ENCODE data around the gene MTFMT.

The MTFMT gene

GRCh38 chr15:65037309-65037708 is 7.9 kb upstream of the MTFMT start:
- TF ChIP-seq ZNF274 (IDR thresholded peaks at IDR 0.05; ENCODE audit: low read depth, low read length) (no peak), SUZ12 (IDR thresholded peaks at IDR 0.05; ENCODE audit: extremely low read depth, insufficient read depth, insufficient read length) (no peak), YY1 (IDR thresholded peaks at IDR 0.05; ENCODE audit: insufficient read depth, insufficient read length) (no peak)
- Histone ChIP-seq H3K27me3 (ENCODE audit: insufficient read depth, insufficient read length) (no peaks in the 10 kb centered on the region), H3K4me3 (ENCODE audit: insufficient read length, low read depth) (no peak overlapping the region), H3K9ac (ENCODE audit: insufficient read length, low read depth) (no peak overlapping the region), H3K4me1 (ENCODE audit: insufficient read depth, insufficient read length) (no peaks in the 10 kb centered on the region), H3K9me3 (ENCODE audit: insufficient read depth, low read length) (no peaks in the 10 kb centered on the region), H3K36me3 (ENCODE audit: insufficient read depth, insufficient read length, low read length) (no peaks in the 10 kb centered on the region)
- DNase-seq (ENCODE audit: low read depth, low spot score), result no peak

GRCh38 chr15:65034719-65035118 is 5.3 kb upstream of the MTFMT start:
- Histone ChIP-seq H3K9ac (ENCODE audit: insufficient read length, low read depth) (no peak overlapping the region), H3K4me3 (ENCODE audit: insufficient read length, low read depth) (no peak overlapping the region), H3K27me3 (ENCODE audit: insufficient read depth, insufficient read length) (no peaks in the 10 kb centered on the region), H3K4me1 (ENCODE audit: insufficient read depth, insufficient read length) (no peaks in the 10 kb centered on the region), H3K36me3 (ENCODE audit: insufficient read depth, insufficient read length, low read length) (no peaks in the 10 kb centered on the region), H3K9me3 (ENCODE audit: insufficient read depth, low read length) (no peaks in the 10 kb centered on the region)
- no peak for TF ChIP-seq SUZ12 (IDR thresholded peaks at IDR 0.05; ENCODE audit: extremely low read depth, insufficient read depth, insufficient read length)
- no peak for TF ChIP-seq YY1 (IDR thresholded peaks at IDR 0.05; ENCODE audit: insufficient read depth, insufficient read length)
- no peak for TF ChIP-seq ZNF274 (IDR thresholded peaks at IDR 0.05; ENCODE audit: low read depth, low read length)
- DNase-seq (ENCODE audit: low read depth, low spot score), result no peak

- Histone ChIP-seq H3K9me3 (ENCODE audit: insufficient read depth, low read length) (no peaks in the 10 kb centered on the region), H3K36me3 (ENCODE audit: insufficient read depth, insufficient read length, low read length) (no peaks in the 10 kb centered on the region), H3K27me3 (ENCODE audit: insufficient read depth, insufficient read length) (no peaks in the 10 kb centered on the region), H3K4me1 (ENCODE audit: insufficient read depth, insufficient read length) (no peaks in the 10 kb centered on the region), H3K4me3 (ENCODE audit: insufficient read length, low read depth) (no peak overlapping the region), H3K9ac (ENCODE audit: insufficient read length, low read depth) (no peak overlapping the region)
- TF ChIP-seq SUZ12 (IDR thresholded peaks at IDR 0.05; ENCODE audit: extremely low read depth, insufficient read depth, insufficient read length) (no peak), YY1 (IDR thresholded peaks at IDR 0.05; ENCODE audit: insufficient read depth, insufficient read length) (no peak), ZNF274 (IDR thresholded peaks at IDR 0.05; ENCODE audit: low read depth, low read length) (no peak)
- no peak for DNase-seq (ENCODE audit: low read depth, low spot score)
Observed at GRCh38 chr15:65033659-65034269, 4.3 kb upstream of the MTFMT start.

- H3K9me3 ChIP-seq (ENCODE audit: insufficient read depth, low read length), result no peaks in the 10 kb centered on the region
- H3K4me3 ChIP-seq (ENCODE audit: insufficient read length, low read depth), result no peak overlapping the region
- DNase-seq (ENCODE audit: low read depth, low spot score), result peak; percentile 73
- no peak overlapping the region for H3K9ac ChIP-seq (ENCODE audit: insufficient read length, low read depth)
- H3K36me3 ChIP-seq (ENCODE audit: insufficient read depth, insufficient read length, low read length), result no peaks in the 10 kb centered on the region
- no peaks in the 10 kb centered on the region for H3K27me3 ChIP-seq (ENCODE audit: insufficient read depth, insufficient read length)
- peaks cover 2% of the 10 kb centered on the region for H3K4me1 ChIP-seq (ENCODE audit: insufficient read depth, insufficient read length)
- TF ChIP-seq SUZ12 (IDR thresholded peaks at IDR 0.05; ENCODE audit: extremely low read depth, insufficient read depth, insufficient read length), result no peak
- TF ChIP-seq YY1 (IDR thresholded peaks at IDR 0.05; ENCODE audit: insufficient read depth, insufficient read length), result no peak
- TF ChIP-seq ZNF274 (IDR thresholded peaks at IDR 0.05; ENCODE audit: low read depth, low read length), result no peak
Observed at GRCh38 chr15:65032801-65033537, 3.5 kb upstream of the MTFMT start.

GRCh38 chr15:65029736-65030208 is 333 bp upstream of the MTFMT start:
- no peaks in the 10 kb centered on the region for H3K9me3 ChIP-seq (ENCODE audit: insufficient read depth, low read length)
- TF ChIP-seq ZNF274 (IDR thresholded peaks at IDR 0.05; ENCODE audit: low read depth, low read length), result no peak
- TF ChIP-seq SUZ12 (IDR thresholded peaks at IDR 0.05; ENCODE audit: extremely low read depth, insufficient read depth, insufficient read length), result no peak
- TF ChIP-seq YY1 (IDR thresholded peaks at IDR 0.05; ENCODE audit: insufficient read depth, insufficient read length), result no peak
- H3K4me1 ChIP-seq (ENCODE audit: insufficient read depth, insufficient read length), result peaks cover 2% of the 10 kb centered on the region
- no peak for DNase-seq (ENCODE audit: low read depth, low spot score)
- no peak overlapping the region for H3K4me3 ChIP-seq (ENCODE audit: insufficient read length, low read depth)
- H3K27me3 ChIP-seq (ENCODE audit: insufficient read depth, insufficient read length), result no peaks in the 10 kb centered on the region
- H3K36me3 ChIP-seq (ENCODE audit: insufficient read depth, insufficient read length, low read length), result peaks cover 23% of the 10 kb centered on the region
- no peak overlapping the region for H3K9ac ChIP-seq (ENCODE audit: insufficient read length, low read depth)

- peak overlapping the region; percentile 70 for H3K9ac ChIP-seq (ENCODE audit: insufficient read length, low read depth)
- no peak for DNase-seq (ENCODE audit: low read depth, low spot score)
- TF ChIP-seq ZNF274 (IDR thresholded peaks at IDR 0.05; ENCODE audit: low read depth, low read length) (no peak), YY1 (IDR thresholded peaks at IDR 0.05; ENCODE audit: insufficient read depth, insufficient read length) (no peak), SUZ12 (IDR thresholded peaks at IDR 0.05; ENCODE audit: extremely low read depth, insufficient read depth, insufficient read length) (no peak)
- H3K4me1 ChIP-seq (ENCODE audit: insufficient read depth, insufficient read length), result peaks cover 2% of the 10 kb centered on the region
- peaks cover 29% of the 10 kb centered on the region for H3K36me3 ChIP-seq (ENCODE audit: insufficient read depth, insufficient read length, low read length)
- H3K4me3 ChIP-seq (ENCODE audit: insufficient read length, low read depth), result peak overlapping the region; percentile 89
- no peaks in the 10 kb centered on the region for H3K27me3 ChIP-seq (ENCODE audit: insufficient read depth, insufficient read length)
- no peaks in the 10 kb centered on the region for H3K9me3 ChIP-seq (ENCODE audit: insufficient read depth, low read length)
Observed at GRCh38 chr15:65028338-65028737, 1.1 kb downstream of the MTFMT start.

- H3K4me3 ChIP-seq (ENCODE audit: insufficient read length, low read depth), result no peak overlapping the region
Observed at GRCh38 chr15:65027593-65027992, 1.8 kb downstream of the MTFMT start.

More at GRCh38 chr15:65027593-65027992, 1.8 kb downstream of the MTFMT start:
- Histone ChIP-seq H3K36me3 (ENCODE audit: insufficient read depth, insufficient read length, low read length) (peaks cover 30% of the 10 kb centered on the region), H3K9me3 (ENCODE audit: insufficient read depth, low read length) (no peaks in the 10 kb centered on the region), H3K4me1 (ENCODE audit: insufficient read depth, insufficient read length) (peaks cover 2% of the 10 kb centered on the region), H3K9ac (ENCODE audit: insufficient read length, low read depth) (no peak overlapping the region), H3K27me3 (ENCODE audit: insufficient read depth, insufficient read length) (no peaks in the 10 kb centered on the region)
- TF ChIP-seq YY1 (IDR thresholded peaks at IDR 0.05; ENCODE audit: insufficient read depth, insufficient read length) (no peak), ZNF274 (IDR thresholded peaks at IDR 0.05; ENCODE audit: low read depth, low read length) (no peak), SUZ12 (IDR thresholded peaks at IDR 0.05; ENCODE audit: extremely low read depth, insufficient read depth, insufficient read length) (no peak)
- no peak for DNase-seq (ENCODE audit: low read depth, low spot score)

Measured in NT2/D1 (cell line).